ENCODE results near the gene MAPKAPK5. TPM values are rescaled to one million over a fixed set of nuclear protein-coding genes. Genes with fewer than 3 reads are reported as not detected.

MAPKAPK5 gene
- total RNA-seq, 1 donor from 2014 or later: 70.8 TPM

DNA sequence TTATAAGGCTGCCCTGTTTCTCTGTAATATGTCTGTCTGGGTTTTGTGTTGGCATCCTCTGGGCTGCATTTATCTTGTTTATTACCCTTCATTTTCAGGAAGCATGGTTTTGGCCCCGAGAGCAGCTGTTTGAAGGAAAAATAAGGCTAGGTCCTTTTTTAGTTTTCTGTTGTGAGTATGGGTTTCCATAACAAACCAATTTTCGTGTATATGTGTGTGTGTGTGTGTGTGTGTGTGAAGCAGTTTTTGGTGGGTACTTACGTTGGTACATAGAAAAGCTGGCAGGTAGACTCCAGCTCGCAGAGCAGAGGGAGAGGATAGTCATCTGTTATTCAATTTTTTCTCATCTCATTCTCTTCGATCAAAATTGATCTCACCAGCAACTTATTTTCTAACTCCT is 52.5 kb downstream of the MAPKAPK5 start:
- Histone ChIP-seq H3K36me3 (peaks cover 18% of the 10 kb centered on the region), H3K27me3 (no peaks in the 10 kb centered on the region), H4K20me1 (ENCODE audit: low read depth) (peaks cover 2% of the 10 kb centered on the region), H3K9ac (no peak overlapping the region), H3K4me2 (no peak overlapping the region), H3K79me2 (ENCODE audit: low read depth) (no peaks in the 10 kb centered on the region), H3K9me3 (ENCODE audit: low read depth) (no peaks in the 10 kb centered on the region), H3K27ac (no peak overlapping the region), H3K4me3 (no peak overlapping the region), H2AFZ (replicated peaks) (no peak overlapping the region), H3K4me1 (no peaks in the 10 kb centered on the region), H3F3A (ENCODE audit: low read depth) (peaks cover 3% of the 10 kb centered on the region)
- no peak overlapping the region for H3K4me3 Mint-ChIP-seq
- H3K36me3 Mint-ChIP-seq: peaks cover 46% of the 10 kb centered on the region
- H3K27ac Mint-ChIP-seq: no peak overlapping the region
- no peaks in the 10 kb centered on the region for H3K9me3 Mint-ChIP-seq
- DNase-seq (ENCODE audit: low spot score): no peak
- TF ChIP-seq EZH2phosphoT487 (IDR thresholded peaks at IDR 0.05) (no peak), EZH2 (IDR thresholded peaks at IDR 0.05) (no peak), CTCF (IDR thresholded peaks at IDR 0.05) (no peak)
- peaks cover 3% of the 10 kb centered on the region for H3K27me3 Mint-ChIP-seq (ENCODE audit: insufficient read depth, low read depth)
- H3K4me1 Mint-ChIP-seq: peaks cover under 1% of the 10 kb centered on the region

GRCh38 chr12:111901182-111901581 is 59.2 kb downstream of the MAPKAPK5 start:
- Histone ChIP-seq H3F3A (ENCODE audit: low read depth) (peaks cover 3% of the 10 kb centered on the region), H3K27me3 (no peaks in the 10 kb centered on the region), H3K9me3 (ENCODE audit: low read depth) (no peaks in the 10 kb centered on the region), H3K9ac (no peak overlapping the region), H3K79me2 (ENCODE audit: low read depth) (no peaks in the 10 kb centered on the region), H3K36me3 (peaks cover 8% of the 10 kb centered on the region), H4K20me1 (ENCODE audit: low read depth) (no peaks in the 10 kb centered on the region), H3K4me2 (no peak overlapping the region), H3K4me3 (no peak overlapping the region), H3K4me1 (no peaks in the 10 kb centered on the region), H3K27ac (no peak overlapping the region), H2AFZ (replicated peaks) (no peak overlapping the region)
- H3K4me1 Mint-ChIP-seq: peaks cover 2% of the 10 kb centered on the region
- peaks cover 2% of the 10 kb centered on the region for H3K27me3 Mint-ChIP-seq (ENCODE audit: insufficient read depth, low read depth)
- no peak overlapping the region for H3K27ac Mint-ChIP-seq
- H3K9me3 Mint-ChIP-seq: peaks cover 5% of the 10 kb centered on the region
- no peak for DNase-seq (ENCODE audit: low spot score)
- no peak overlapping the region for H3K4me3 Mint-ChIP-seq
- TF ChIP-seq EZH2 (IDR thresholded peaks at IDR 0.05) (no peak), CTCF (IDR thresholded peaks at IDR 0.05) (no peak), EZH2phosphoT487 (IDR thresholded peaks at IDR 0.05) (no peak)
- H3K36me3 Mint-ChIP-seq: peaks cover 28% of the 10 kb centered on the region

DNA sequence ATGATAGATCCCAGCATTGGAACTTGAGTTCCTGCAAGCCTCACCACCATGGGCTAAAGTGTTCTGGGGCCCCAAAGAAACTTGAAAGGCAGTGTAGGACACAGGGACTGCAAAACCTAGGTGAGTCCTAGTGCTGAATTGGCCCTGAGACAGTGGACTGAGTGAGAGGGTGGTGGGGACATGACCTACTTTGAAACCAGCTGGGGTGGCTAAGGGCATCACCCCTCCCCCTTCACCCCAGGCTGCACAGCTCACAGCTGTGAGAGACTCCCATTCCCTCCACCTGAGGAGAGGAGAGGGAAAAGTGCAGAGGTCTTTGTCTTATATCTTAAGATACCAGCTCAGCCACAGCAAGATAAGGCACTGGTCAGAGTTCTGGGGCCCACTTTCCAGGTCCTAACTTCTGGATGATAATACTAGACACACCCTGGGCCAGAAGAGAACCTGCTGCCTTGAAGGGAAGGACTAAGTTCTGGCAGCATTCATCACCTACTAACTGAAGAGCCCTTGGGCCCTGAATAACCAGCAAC is 62.5 kb downstream of the MAPKAPK5 start:
- Mint-ChIP-seq H3K36me3 (peaks cover 21% of the 10 kb centered on the region), H3K4me3 (no peak overlapping the region), H3K27ac (no peak overlapping the region), H3K27me3 (ENCODE audit: insufficient read depth, low read depth) (no peaks in the 10 kb centered on the region), H3K4me1 (peaks cover 2% of the 10 kb centered on the region), H3K9me3 (peaks cover 24% of the 10 kb centered on the region)
- Histone ChIP-seq H3K36me3 (no peaks in the 10 kb centered on the region), H3F3A (ENCODE audit: low read depth) (no peaks in the 10 kb centered on the region), H3K27me3 (no peaks in the 10 kb centered on the region), H3K9me3 (ENCODE audit: low read depth) (no peaks in the 10 kb centered on the region), H3K9ac (no peak overlapping the region), H4K20me1 (ENCODE audit: low read depth) (no peaks in the 10 kb centered on the region), H3K4me2 (no peak overlapping the region), H3K79me2 (ENCODE audit: low read depth) (no peaks in the 10 kb centered on the region), H3K4me3 (no peak overlapping the region), H3K4me1 (no peaks in the 10 kb centered on the region), H2AFZ (replicated peaks) (no peak overlapping the region), H3K27ac (no peak overlapping the region)
- no peak for DNase-seq (ENCODE audit: low spot score)
- TF ChIP-seq EZH2 (IDR thresholded peaks at IDR 0.05) (no peak), EZH2phosphoT487 (IDR thresholded peaks at IDR 0.05) (no peak), CTCF (IDR thresholded peaks at IDR 0.05) (no peak)

Measured in neural progenitor cell (in vitro differentiated cells).